HAP-1 (cell line): Measurements from ENCODE around the gene POLR2E.

Source experiments
- DNase-seq, 2 experiments: peaks; one replicate each; pipeline ENCODE4 v3.0.0-alpha.2; 2016 to 2020; ENCODE audit warnings: low spot score in 2 of 2
- H3K27me3 ChIP-seq: fragments of 250-450 bp; sonication (Bioruptor Pico); 2 replicates; pipeline ENCODE4 v1.5.1; 2020; ENCODE audit warnings: low read depth, mild to moderate bottlenecking, moderate library complexity
- H3K36me3 ChIP-seq: fragments of 250-450 bp; sonication (Bioruptor Pico); replicated peaks from 2 replicates; pipeline ENCODE4 v1.5.1; 2020; ENCODE audit warnings: mild to moderate bottlenecking
- H3K4me1 ChIP-seq: fragments of 250-450 bp; sonication (Bioruptor Pico); 2 replicates; pipeline ENCODE4 v1.5.1; 2020; ENCODE audit warnings: mild to moderate bottlenecking
- H3K4me3 ChIP-seq: fragments of 250-450 bp; sonication (Bioruptor Pico); 2 replicates; pipeline ENCODE4 v1.5.1; 2020; ENCODE audit warnings: mild to moderate bottlenecking, moderate library complexity
- H3K9me3 ChIP-seq: fragments of 250-450 bp; sonication (Bioruptor Pico); 2 replicates; pipeline ENCODE4 v1.5.1; 2020; ENCODE audit warnings: mild to moderate bottlenecking, moderate library complexity
- in situ Hi-C: fragments of 300-500 bp; cut with MboI; formaldehyde crosslinking; loops from 3 replicates; pipeline ENCODE4 v1.14.3; 2020; ENCODE audit warnings: low sequenced_read_pairs, inconsistent platforms, mixed read lengths

Gene POLR2E

GRCh38 chr19:1058112-1058511 is 37.1 kb downstream of the POLR2E start:
- no peak for DNase-seq
- H3K36me3 ChIP-seq, result no peaks in the 10 kb centered on the region

GRCh38 chr19:1057176-1057855 is 37.9 kb downstream of the POLR2E start:
- no peak for DNase-seq
- in situ Hi-C loops, result no loop called here
- H3K9me3 ChIP-seq, result no peaks in the 10 kb centered on the region
- no peaks in the 10 kb centered on the region for H3K36me3 ChIP-seq
- H3K4me3 ChIP-seq, result no peak overlapping the region
- no peaks in the 10 kb centered on the region for H3K4me1 ChIP-seq
- no peaks in the 10 kb centered on the region for H3K27me3 ChIP-seq

More at GRCh38 chr19:1058112-1058511, 37.1 kb downstream of the POLR2E start:
- Histone ChIP-seq H3K4me3 (no peak overlapping the region), H3K9me3 (no peaks in the 10 kb centered on the region), H3K27me3 (no peaks in the 10 kb centered on the region), H3K4me1 (no peaks in the 10 kb centered on the region)
- in situ Hi-C loops, result no loop called here

GRCh38 chr19:1055886-1056620 is 39.1 kb downstream of the POLR2E start:
- no peaks in the 10 kb centered on the region for H3K27me3 ChIP-seq
- no peaks in the 10 kb centered on the region for H3K9me3 ChIP-seq
- H3K4me1 ChIP-seq, result no peaks in the 10 kb centered on the region
- no peaks in the 10 kb centered on the region for H3K36me3 ChIP-seq
- in situ Hi-C loops, result no loop called here
- no peak for DNase-seq
- H3K4me3 ChIP-seq, result no peak overlapping the region

- in situ Hi-C loops, result no loop called here
- no peaks in the 10 kb centered on the region for H3K4me1 ChIP-seq
- no peak overlapping the region for H3K4me3 ChIP-seq
- H3K9me3 ChIP-seq, result no peaks in the 10 kb centered on the region
- no peaks in the 10 kb centered on the region for H3K27me3 ChIP-seq
- no peak for DNase-seq
- H3K36me3 ChIP-seq, result no peaks in the 10 kb centered on the region
These were observed 40.1 kb downstream of the POLR2E start for GRCh38 chr19:1055028-1055425.

DNA sequence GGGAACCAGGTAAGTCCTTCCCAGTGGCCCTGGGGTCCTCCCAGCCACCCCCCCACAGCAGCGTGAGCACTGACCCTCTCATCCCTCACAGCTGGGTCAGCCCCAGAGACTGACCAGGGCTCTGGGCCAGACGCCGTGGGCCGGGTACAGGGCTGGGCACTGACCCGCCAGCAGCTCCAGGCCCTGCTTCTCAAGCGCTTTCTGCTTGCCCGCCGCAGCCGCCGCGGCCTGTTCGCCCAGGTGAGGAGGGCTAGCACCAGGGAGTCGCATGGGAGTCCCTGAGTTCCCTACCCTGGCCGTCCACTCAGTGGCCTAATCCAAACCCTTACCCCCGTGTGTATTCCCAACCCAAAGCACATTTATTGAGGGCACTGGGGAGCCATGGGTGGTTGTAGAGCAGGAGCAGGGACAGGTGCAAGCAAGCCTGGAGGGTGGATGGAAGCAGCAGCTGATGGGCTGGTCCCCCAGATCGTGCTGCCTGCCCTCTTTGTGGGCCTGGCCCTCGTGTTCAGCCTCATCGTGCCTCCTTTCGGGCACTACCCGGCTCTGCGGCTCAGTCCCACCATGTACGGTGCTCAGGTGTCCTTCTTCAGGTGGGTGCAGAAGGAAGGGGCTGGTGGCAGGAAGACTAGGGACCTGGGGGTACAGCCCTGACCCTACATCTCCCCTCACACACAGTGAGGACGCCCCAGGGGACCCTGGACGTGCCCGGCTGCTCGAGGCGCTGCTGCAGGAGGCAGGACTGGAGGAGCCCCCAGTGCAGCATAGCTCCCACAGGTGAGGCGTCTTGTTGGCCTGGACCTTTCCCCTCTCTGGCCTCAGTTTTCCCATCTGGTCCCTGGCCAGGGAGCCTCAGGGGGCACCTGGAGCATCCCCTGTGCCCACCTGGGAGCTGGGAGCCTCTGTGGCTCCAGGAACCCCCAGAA is 40.8 kb downstream of the POLR2E start:
- in situ Hi-C loops, result no loop called here
- H3K27me3 ChIP-seq, result no peaks in the 10 kb centered on the region
- H3K4me1 ChIP-seq, result no peaks in the 10 kb centered on the region
- no peak for DNase-seq
- H3K9me3 ChIP-seq, result no peaks in the 10 kb centered on the region
- no peaks in the 10 kb centered on the region for H3K36me3 ChIP-seq
- H3K4me3 ChIP-seq, result no peak overlapping the region

DNA sequence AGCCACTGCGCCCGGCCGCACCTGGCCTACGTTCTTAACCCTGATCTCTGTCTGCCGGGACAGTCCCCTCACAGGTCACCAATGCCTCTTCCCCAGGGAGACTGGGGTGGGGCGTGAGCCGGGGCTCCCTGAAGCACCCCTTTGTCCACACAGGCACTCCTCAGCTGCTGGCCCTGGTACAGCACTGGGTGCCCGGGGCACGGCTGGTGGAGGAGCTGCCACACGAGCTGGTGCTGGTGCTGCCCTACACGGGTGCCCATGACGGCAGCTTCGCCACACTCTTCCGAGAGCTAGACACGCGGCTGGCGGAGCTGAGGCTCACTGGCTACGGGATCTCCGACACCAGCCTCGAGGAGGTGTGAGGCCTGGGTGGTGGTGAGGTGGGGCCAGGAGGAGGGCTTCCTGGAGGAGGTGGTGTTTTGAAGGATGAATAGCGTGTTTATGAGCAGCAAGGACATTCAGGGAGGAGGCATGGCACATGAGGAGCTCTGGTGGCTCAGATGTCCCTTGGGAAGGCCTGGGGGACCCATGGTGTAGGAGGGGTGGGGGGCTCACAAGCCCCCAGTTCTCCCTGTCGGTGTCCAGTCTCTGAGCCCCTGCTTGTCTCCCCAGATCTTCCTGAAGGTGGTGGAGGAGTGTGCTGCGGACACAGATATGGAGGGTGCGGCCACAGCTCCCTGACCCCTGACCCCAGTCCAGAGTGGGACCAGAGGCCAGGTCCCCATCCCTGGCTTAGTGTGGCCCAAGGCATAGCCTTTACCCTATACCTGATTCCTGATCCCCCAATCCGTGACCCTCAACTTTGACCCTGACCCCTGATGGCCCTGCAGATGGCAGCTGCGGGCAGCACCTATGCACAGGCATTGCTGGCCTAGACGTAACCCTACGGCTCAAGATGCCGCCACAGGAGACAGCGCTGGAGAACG is 41.7 kb downstream of the POLR2E start:
- Histone ChIP-seq H3K4me3 (no peak overlapping the region), H3K4me1 (no peaks in the 10 kb centered on the region), H3K9me3 (no peaks in the 10 kb centered on the region), H3K36me3 (no peaks in the 10 kb centered on the region), H3K27me3 (no peaks in the 10 kb centered on the region)
- DNase-seq, result no peak
- in situ Hi-C loops, result no loop called here

- no peaks in the 10 kb centered on the region for H3K9me3 ChIP-seq
- no peaks in the 10 kb centered on the region for H3K4me1 ChIP-seq
- H3K27me3 ChIP-seq, result no peaks in the 10 kb centered on the region
- DNase-seq, result no peak
- in situ Hi-C loops, result no loop called here
- H3K4me3 ChIP-seq, result no peak overlapping the region
- H3K36me3 ChIP-seq, result no peaks in the 10 kb centered on the region
These were observed 42.7 kb downstream of the POLR2E start for GRCh38 chr19:1052349-1052975.

DNA sequence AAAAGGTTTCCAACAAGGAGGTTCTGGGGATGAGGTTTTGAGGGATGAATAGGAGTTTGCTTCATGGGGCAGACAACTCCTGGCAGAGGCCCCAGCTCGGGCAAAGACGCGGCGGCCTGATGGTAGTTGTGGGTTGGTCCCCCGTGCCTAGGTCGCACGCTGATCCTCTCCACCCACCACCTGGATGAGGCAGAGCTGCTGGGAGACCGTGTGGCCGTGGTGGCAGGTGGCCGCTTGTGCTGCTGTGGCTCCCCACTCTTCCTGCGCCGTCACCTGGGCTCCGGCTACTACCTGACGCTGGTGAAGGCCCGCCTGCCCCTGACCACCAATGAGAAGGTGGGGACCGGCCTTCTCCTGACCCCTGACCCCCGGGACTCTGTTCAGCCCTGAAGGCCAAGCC is 43.4 kb downstream of the POLR2E start:
- Histone ChIP-seq H3K4me3 (no peak overlapping the region), H3K27me3 (no peaks in the 10 kb centered on the region), H3K36me3 (no peaks in the 10 kb centered on the region), H3K9me3 (no peaks in the 10 kb centered on the region), H3K4me1 (no peaks in the 10 kb centered on the region)
- in situ Hi-C loops, result no loop called here
- DNase-seq, result no peak

- H3K27me3 ChIP-seq, result no peaks in the 10 kb centered on the region
- no peak overlapping the region for H3K4me3 ChIP-seq
- H3K36me3 ChIP-seq, result no peaks in the 10 kb centered on the region
- in situ Hi-C loops, result no loop called here
- DNase-seq, result no peak
- no peaks in the 10 kb centered on the region for H3K4me1 ChIP-seq
- H3K9me3 ChIP-seq, result no peaks in the 10 kb centered on the region
These were observed 44.0 kb downstream of the POLR2E start for GRCh38 chr19:1050989-1051788.

GRCh38 chr19:1049800-1050199 is 45.4 kb downstream of the POLR2E start:
- Histone ChIP-seq H3K36me3 (no peaks in the 10 kb centered on the region), H3K4me1 (no peaks in the 10 kb centered on the region), H3K9me3 (no peaks in the 10 kb centered on the region), H3K27me3 (no peaks in the 10 kb centered on the region), H3K4me3 (no peak overlapping the region)
- no peak for DNase-seq
- in situ Hi-C loops, result no loop called here

GRCh38 chr19:1049106-1049505 is 46.1 kb downstream of the POLR2E start:
- Histone ChIP-seq H3K4me3 (no peak overlapping the region), H3K4me1 (no peaks in the 10 kb centered on the region), H3K9me3 (no peaks in the 10 kb centered on the region), H3K27me3 (no peaks in the 10 kb centered on the region), H3K36me3 (no peaks in the 10 kb centered on the region)
- no peak for DNase-seq
- in situ Hi-C loops, result no loop called here

DNA sequence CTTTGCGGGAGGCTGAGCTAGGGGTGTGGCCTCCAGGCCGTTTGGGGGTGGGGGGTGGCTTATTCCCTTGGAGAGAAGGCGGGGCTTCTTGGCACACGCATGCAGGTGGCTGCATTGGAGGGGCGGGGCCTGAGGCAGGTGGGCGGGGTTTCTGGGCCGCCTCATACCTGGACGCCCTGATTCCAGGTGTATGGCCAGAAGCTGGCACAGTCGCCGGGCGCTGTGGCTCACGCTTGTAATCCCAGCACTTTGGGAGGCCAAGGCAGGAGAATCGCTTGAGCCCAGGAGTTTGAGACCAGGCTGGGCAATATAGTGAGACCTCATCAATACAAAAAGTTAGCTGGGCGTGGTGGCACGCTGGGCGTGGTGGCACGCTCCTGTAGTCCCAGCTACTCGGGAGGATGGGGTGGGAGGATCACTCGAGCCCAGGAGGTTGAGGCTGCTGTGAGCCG is 47.5 kb downstream of the POLR2E start:
- in situ Hi-C loops, result no loop called here
- H3K4me1 ChIP-seq, result no peaks in the 10 kb centered on the region

More for the DNA sequence above, 47.5 kb downstream of the POLR2E start:
- Histone ChIP-seq H3K4me3 (no peak overlapping the region), H3K36me3 (no peaks in the 10 kb centered on the region), H3K27me3 (no peaks in the 10 kb centered on the region), H3K9me3 (no peaks in the 10 kb centered on the region)
- no peak for DNase-seq
